GM13976 (cell line): ENCODE data around the gene HAAO.

Experiments
- DNase-seq: peaks from one replicate; pipeline ENCODE4 v3.0.0; 2012; ENCODE audit warnings: low spot score
- in situ Hi-C: fragments of 300-500 bp; cut with MboI; formaldehyde crosslinking; loops from one replicate; pipeline ENCODE4 v1.12.0; 2022; ENCODE audit warnings: low sequenced_read_pairs, mixed read lengths, inconsistent platforms; ENCODE audit not compliant: unreplicated experiment
- TF ChIP-seq, protein P1 (sequence below): IDR thresholded peaks from 2 replicates; pipeline ENCODE4 v1.5.1; 2012; ENCODE audit warnings: borderline replicate concordance, mild to moderate bottlenecking; ENCODE audit not compliant: insufficient read depth; ENCODE audit errors: extremely low read depth, missing control alignments, control extremely low read depth

HAAO gene

DNA sequence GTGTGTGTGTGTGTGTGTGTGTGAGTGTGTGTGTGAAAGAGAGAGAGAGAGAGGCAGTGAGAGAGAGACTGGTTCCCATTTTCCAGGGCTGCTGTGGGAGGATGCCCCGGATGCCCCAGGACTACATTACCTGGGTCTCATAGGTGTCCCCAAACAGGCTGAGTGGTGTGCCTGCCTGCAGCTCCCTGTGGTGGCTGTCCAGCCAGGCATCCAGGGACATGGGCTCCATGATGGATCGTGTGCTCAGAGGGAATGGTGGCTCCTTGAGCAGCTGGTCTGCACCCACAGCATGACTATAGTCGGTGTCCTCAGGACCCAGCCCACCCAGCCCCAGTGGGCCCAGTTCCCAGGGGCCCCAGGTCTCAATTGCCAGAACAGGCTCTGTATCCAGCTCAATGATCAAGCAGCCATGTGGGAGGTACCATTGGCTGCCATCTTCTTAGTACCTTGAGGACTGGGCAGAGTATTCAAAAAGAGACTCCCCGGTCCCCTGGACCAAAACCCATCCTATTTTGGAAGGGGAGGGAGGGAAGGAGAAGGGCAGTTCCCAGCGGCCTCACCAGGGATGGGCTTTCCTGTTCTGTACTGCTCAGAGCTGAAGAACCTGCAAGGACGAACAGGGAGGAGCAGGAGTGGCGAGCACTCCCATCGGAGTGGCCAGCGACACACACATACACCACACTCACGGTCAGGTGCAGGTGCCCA, 22.6 kb downstream of the HAAO start:
- TF ChIP-seq, protein P1, sequence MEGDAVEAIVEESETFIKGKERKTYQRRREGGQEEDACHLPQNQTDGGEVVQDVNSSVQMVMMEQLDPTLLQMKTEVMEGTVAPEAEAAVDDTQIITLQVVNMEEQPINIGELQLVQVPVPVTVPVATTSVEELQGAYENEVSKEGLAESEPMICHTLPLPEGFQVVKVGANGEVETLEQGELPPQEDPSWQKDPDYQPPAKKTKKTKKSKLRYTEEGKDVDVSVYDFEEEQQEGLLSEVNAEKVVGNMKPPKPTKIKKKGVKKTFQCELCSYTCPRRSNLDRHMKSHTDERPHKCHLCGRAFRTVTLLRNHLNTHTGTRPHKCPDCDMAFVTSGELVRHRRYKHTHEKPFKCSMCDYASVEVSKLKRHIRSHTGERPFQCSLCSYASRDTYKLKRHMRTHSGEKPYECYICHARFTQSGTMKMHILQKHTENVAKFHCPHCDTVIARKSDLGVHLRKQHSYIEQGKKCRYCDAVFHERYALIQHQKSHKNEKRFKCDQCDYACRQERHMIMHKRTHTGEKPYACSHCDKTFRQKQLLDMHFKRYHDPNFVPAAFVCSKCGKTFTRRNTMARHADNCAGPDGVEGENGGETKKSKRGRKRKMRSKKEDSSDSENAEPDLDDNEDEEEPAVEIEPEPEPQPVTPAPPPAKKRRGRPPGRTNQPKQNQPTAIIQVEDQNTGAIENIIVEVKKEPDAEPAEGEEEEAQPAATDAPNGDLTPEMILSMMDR, result no peak
- DNase-seq, result peak; percentile 21
- in situ Hi-C loops, result no loop called here

DNA sequence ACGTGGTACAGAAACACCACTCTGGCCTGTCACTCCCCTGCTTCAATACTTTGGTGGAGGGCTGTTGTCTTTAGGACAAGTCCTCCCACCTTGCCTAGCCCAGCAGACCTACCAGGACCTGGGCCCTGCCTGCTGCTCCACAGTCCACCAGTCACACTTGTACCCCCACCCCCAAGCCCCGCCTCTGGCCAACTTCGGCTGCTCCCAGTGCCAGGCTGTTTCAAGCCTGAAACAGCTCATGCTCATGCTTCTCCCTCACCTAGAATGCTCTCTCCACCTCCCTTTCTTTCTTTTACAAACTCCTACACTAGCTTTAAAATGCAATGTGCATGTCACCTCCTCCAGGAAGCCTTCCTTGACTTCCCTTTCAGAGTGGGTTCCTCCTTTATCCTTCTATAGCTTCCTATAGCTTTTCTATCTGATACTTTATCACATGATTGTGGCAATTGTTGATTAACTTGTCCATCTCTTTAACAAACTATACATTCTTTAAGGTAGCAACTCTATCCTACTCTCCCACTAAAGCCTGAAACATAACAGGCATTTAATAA, 23.6 kb downstream of the HAAO start:
- TF ChIP-seq, protein P1, result no peak
- in situ Hi-C loops, result no loop called here
- no peak for DNase-seq

DNA sequence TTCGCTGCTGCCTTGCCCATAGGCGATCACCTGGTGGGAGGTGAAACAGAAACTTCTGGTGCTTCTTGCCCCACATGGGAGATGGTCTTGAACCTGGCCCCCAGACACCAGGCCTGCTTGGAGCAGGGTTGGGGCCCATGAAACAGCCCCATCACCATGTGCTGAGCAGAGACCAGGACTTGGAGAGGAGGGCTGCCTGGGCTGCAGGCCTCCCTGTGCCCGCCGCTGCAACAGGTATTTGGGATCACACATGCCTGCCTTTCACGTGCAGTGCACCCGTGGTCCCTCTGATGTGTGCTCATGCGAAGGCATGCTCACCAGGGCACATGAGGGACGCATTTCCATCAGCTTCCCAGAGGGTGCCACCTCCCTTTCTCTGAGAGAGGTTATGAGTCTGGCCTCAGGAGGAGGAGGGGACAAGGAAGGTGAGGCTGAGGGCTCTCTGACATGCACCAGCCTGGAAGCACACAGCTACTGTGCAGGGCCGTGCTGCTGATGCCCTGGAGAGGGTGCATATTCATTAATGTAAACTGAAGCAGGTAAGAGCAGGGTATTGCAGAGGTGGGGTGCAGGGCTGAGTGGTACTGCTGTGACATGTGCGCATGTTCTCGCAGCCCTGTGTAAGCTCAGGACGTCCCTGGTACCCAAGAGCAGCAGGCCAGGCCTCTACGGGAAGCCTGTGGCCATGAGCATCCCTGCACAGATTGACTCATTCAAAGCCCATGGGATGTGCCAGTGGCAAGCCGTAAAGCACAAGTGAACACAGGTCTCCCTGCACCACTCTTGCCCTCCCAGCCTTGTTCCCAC, 24.3 kb downstream of the HAAO start:
- in situ Hi-C loops, result no loop called here
- TF ChIP-seq, protein P1, result no peak
- DNase-seq, result peak; percentile 38

DNA sequence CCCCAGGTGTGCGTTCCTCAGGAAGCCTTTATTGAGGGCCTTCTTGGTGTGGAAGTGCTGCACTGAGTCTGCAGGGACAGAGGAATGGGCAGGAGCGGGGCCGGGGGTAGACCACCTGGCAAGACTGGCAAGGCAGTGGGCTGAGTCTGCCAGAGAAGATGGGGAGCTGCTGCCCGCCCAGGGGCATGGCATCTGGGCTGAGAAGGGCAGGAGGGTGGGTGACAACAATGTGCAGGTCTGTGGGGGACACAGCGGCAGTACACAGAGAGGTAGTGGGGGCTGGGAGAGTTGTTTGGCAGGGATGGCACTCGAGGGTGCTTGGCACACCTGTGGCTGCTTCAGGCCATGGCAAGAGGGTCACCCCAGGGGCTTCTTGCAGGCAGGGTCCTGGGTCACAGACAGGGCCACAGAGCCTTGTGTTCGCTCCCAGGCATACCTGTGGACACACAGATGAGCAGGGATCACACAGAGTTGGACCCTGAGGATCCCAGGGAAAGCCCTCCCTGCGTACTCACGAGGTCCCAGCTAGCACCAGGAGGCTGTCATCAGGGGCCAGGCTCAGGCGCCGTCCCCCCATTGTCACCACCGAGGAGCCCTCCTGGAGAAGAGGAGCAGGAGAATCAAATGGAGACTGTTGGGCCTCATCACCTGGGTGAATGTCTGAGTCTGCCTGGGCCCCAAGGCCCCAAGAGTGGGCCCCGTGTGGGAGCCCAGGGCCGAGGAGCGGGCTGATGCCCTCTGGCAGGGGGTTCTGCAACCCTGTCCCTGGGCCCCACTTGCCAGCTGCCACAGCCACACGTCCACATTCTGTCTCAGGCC, 25.1 kb downstream of the HAAO start:
- no peak for DNase-seq
- in situ Hi-C loops, result no loop called here

DNA sequence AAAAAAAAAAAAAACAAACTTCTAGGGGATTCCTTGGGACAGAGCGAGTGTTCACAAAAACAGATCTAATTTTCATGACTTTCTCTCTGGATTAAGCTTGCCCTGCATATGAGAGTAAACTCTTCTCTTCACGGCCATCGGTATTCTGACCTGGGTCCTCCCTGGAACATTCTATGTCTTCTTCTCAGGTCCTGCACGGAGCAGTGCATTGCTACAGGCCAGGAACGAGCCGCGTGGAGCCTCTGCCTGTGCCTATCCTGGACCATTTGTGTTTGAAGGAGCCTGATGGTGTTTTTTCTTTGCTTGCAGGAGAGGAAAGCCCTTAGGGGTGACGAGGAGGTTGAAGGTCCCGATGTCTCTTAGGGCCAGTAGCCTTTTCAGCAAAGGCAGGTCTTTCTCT, 26.7 kb downstream of the HAAO start:
- DNase-seq, result no peak
- TF ChIP-seq, protein P1, result no peak
- in situ Hi-C loops, result no loop called here

More for the DNA sequence above, 25.1 kb downstream of the HAAO start:
- TF ChIP-seq, protein P1, result no peak

DNA sequence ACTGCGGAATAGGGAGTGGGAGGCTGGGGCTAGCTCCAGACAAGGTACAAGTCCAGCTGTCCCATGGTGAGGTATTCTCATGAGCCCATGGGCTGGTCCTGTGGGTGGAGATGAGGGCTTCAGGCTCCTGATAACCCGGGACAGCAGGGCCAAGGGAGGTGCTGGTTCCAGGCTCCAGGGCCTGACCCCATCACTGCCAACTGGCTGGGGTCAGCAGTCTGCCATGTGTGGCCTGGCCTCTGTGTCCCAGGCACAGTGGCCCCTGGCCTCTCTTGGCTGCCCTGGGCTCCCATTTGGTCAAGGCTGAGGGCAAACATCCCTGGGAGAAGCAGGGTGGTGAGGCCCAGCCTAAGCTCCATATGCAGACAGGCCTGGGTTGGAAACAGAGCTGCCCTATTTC, 27.5 kb downstream of the HAAO start:
- in situ Hi-C loops, result no loop called here
- TF ChIP-seq, protein P1, result no peak
- no peak for DNase-seq
